GM12878 (cell line): ENCODE data around the gene TCP1. TPM values are rescaled to one million over a fixed set of nuclear protein-coding genes. Genes with fewer than 3 reads are reported as not detected.

Source experiments
- ATAC-seq: fragments of 200-7000 bp; cut with Tn5 transposase; 3 replicates; pipeline ENCODE4 v1.9.1; 2020; ENCODE audit warnings: mild to moderate bottlenecking, moderate library complexity
- BruUV-seq: library from RNA; stranded (reverse); fragments of 400-500 nt; replicated peaks from 2 replicates; lab custom pipeline; 2021; lab: Mats Ljungman, UMichigan
- CTCF ChIA-PET: fragments of 300-600 bp; sonication (Branson Sonifier 250); formaldehyde crosslinking; extraction: SDS; loops from one replicate; lab custom pipeline; 2021; ENCODE audit warnings: inconsistent platforms; lab: Yijun Ruan, JAX
- POLR2A ChIA-PET: fragments of 350-600 bp; formaldehyde crosslinking; extraction: SDS; loops from one replicate; lab custom pipeline; 2021; ENCODE audit warnings: inconsistent platforms; lab: Charles Lee
- RAD21 ChIA-PET: fragments of 300-600 bp; sonication (Branson Sonifier 250); formaldehyde crosslinking; loops from one replicate; lab custom pipeline; 2023; ENCODE audit warnings: antibody characterized with exemption; ENCODE audit not compliant: unreplicated experiment; lab: Charles Lee
- SMC1A ChIA-PET: fragments of 300-600 bp; sonication (Branson Sonifier 250); formaldehyde crosslinking; loops from one replicate; lab custom pipeline; 2023; ENCODE audit not compliant: unreplicated experiment, uncharacterized antibody; lab: Charles Lee
- DNase-seq: peaks from one replicate; pipeline ENCODE4 v3.0.0-alpha.2; 2011; ENCODE audit warnings: low read depth, low spot score
- FAIRE-seq: peaks from 3 replicates; lab custom pipeline; 2011; peaks lifted over from hg19 to GRCh38; lab: Jason Lieb, UNC
- H2AFZ ChIP-seq: 2 replicates; pipeline ENCODE4 v1.6.0; 2011; ENCODE audit warnings: low read depth, low read length, control low read depth; ENCODE audit not compliant: control insufficient read depth
- H3K27ac ChIP-seq: 2 replicates; pipeline ENCODE4 v1.5.1; 2011; ENCODE audit warnings: control low read depth; ENCODE audit not compliant: control insufficient read depth, insufficient read depth
- H3K27me3 ChIP-seq, 2 experiments: replicated peaks in 1 of 2; 2 replicates each; pipeline versions ENCODE4 v1.6.0 to v1.6.1; 2011; ENCODE audit warnings: low read length in 1 of 2; ENCODE audit not compliant: control insufficient read depth in 2 of 2, insufficient read depth in 2 of 2
- H3K36me3 ChIP-seq, 2 experiments: 2 replicates each; pipeline ENCODE4 v1.5.1; 2011; ENCODE audit warnings: low read length in 1 of 2; ENCODE audit not compliant: control insufficient read depth in 2 of 2, insufficient read depth in 2 of 2
- H3K4me1 ChIP-seq: 2 replicates; pipeline ENCODE4 v1.6.1; 2011; ENCODE audit warnings: mild to moderate bottlenecking, low read length, moderate library complexity, mixed read lengths; ENCODE audit not compliant: control insufficient read depth, insufficient read depth
- H3K4me2 ChIP-seq: 2 replicates; pipeline ENCODE4 v1.6.0; 2011; ENCODE audit warnings: control low read depth; ENCODE audit not compliant: control insufficient read depth, insufficient read depth
- H3K4me3 ChIP-seq: fragments of 200-600 bp; sonication (generic); 2 replicates; pipeline ENCODE4 v1.5.1; 2016
- H3K79me2 ChIP-seq: 2 replicates; pipeline ENCODE4 v1.6.0; 2011; ENCODE audit warnings: low read length; ENCODE audit not compliant: control insufficient read depth, insufficient read depth
- H3K9ac ChIP-seq: 2 replicates; pipeline ENCODE4 v1.8.0; 2011; ENCODE audit warnings: low read length, control low read depth, mixed read lengths; ENCODE audit not compliant: control insufficient read depth, insufficient read depth
- H3K9me3 ChIP-seq: replicated peaks from 3 replicates; pipeline ENCODE4 v1.5.1; 2011; ENCODE audit warnings: mild to moderate bottlenecking, low read length; ENCODE audit not compliant: control insufficient read depth, insufficient read depth
- H4K20me1 ChIP-seq: 2 replicates; pipeline ENCODE4 v1.6.0; 2011; ENCODE audit not compliant: control insufficient read depth, insufficient read depth
- CBFB ChIP-seq: IDR thresholded peaks from 2 replicates; pipeline ENCODE4 v1.6.1; 2016; ENCODE audit warnings: antibody characterized with exemption, low read depth
- CBX3 ChIP-seq: fragments of 200-600 bp; sonication (generic); IDR thresholded peaks from 2 replicates; pipeline ENCODE4 v1.6.1; 2016; ENCODE audit warnings: low read depth, borderline replicate concordance
- EGR1 ChIP-seq, 2 experiments: IDR thresholded peaks; 1 replicate in 1 of 2; 2 replicates in 1 of 2; pipeline ENCODE4 v1.6.1; 2011 to 2012; ENCODE audit warnings: low read depth in 2 of 2, low read length in 2 of 2, borderline replicate concordance in 1 of 2, mild to moderate bottlenecking in 1 of 2, moderate library complexity in 1 of 2
- KDM1A ChIP-seq: fragments of 200-600 bp; sonication (generic); IDR thresholded peaks from 2 replicates; pipeline ENCODE4 v1.6.1; 2016; ENCODE audit warnings: borderline replicate concordance
- LARP7 ChIP-seq: fragments of 450-650 bp; IDR thresholded peaks from 2 replicates; pipeline ENCODE4 v1.6.1; 2017; ENCODE audit warnings: mild to moderate bottlenecking
- MTA2 ChIP-seq: fragments of 450-650 bp; IDR thresholded peaks from 2 replicates; pipeline ENCODE4 v1.6.1; 2016; ENCODE audit warnings: low read depth, mild to moderate bottlenecking, moderate library complexity
- MXI1 ChIP-seq: fragments of 150-350 bp; IDR thresholded peaks from 2 replicates; pipeline ENCODE4 v1.6.1; 2011; ENCODE audit warnings: low read depth, mild to moderate bottlenecking, inconsistent platforms, low read length, improper control_type of control experiment
- NBN ChIP-seq: fragments of 450-650 bp; IDR thresholded peaks from 2 replicates; pipeline ENCODE4 v1.6.1; 2016
- NR2C1 ChIP-seq: fragments of 450-650 bp; IDR thresholded peaks from 2 replicates; pipeline ENCODE4 v1.6.1; 2017; ENCODE audit warnings: antibody characterized with exemption, mild to moderate bottlenecking, moderate library complexity
- SP1 ChIP-seq: IDR thresholded peaks from one replicate; pipeline ENCODE4 v1.6.1; 2011; ENCODE audit warnings: low read depth, low read length
- WRNIP1 ChIP-seq: IDR thresholded peaks from 2 replicates; pipeline ENCODE4 v1.6.1; 2011; ENCODE audit warnings: low read depth, low read length, improper control_type of control experiment, borderline replicate concordance
- ZBED1 ChIP-seq: IDR thresholded peaks from 2 replicates; pipeline ENCODE4 v1.6.1; 2016; ENCODE audit warnings: borderline replicate concordance
- WGBS: methylation state at CpG from one replicate; pipeline ENCODE4 v1.1.6; 2016; ENCODE audit warnings: low lambda C conversion rate; ENCODE audit not compliant: insufficient replicate concordance, insufficient coverage; ENCODE audit errors: missing lambda C conversion rate; 5-methylcytosine and 5-hydroxymethylcytosine counted together
- in situ Hi-C: fragments of 300-500 bp; cut with MboI; formaldehyde crosslinking; loops from 9 replicates; pipeline ENCODE4 v1.14.3; 2018; ENCODE audit warnings: mixed read lengths
- intact Hi-C: fragments of 100-400 bp; cut with micrococcal nuclease; formaldehyde crosslinking; loops from one replicate; pipeline ENCODE4 v1.14.2; 2022; ENCODE audit not compliant: unreplicated experiment
- polyA plus RNA-seq, 11 experiments: library from polyadenylated mRNA; depleted of rRNA in 4 of 11; unstranded in 6 of 11; stranded (reverse) in 5 of 11; fragments of >200 nt; fragmentation: Nextera tagmentation in 4 of 11; fragmentation: Illumina TruSeq in 1 of 11; extraction: Ambion mirVana in 4 of 11; extraction: Trizol in 1 of 11; gene quantifications; 1 replicate in 1 of 11; 2 replicates in 10 of 11; pipeline versions ENCODE4 v1.2.1 to v1.2.3, GENCODE V29; 2011 to 2016; ENCODE audit warnings: inconsistent platforms in 2 of 11, missing spikeins in 2 of 11, low read depth in 1 of 11
- total RNA-seq, 4 experiments: library from RNA; depleted of rRNA in 3 of 4; stranded (reverse); fragments of >200 nt in 3 of 4; fragmentation: Illumina TruSeq in 1 of 4; extraction: Trizol in 1 of 4; gene quantifications; 2 replicates each; pipeline versions ENCODE4 v1.2.1 to v1.2.3, GENCODE V29; 2013 to 2021
- TF ChIP-seq, protein P1 (sequence below): fragments of 450-650 bp; formaldehyde crosslinking; IDR thresholded peaks from 2 replicates; pipeline ENCODE4 v1.4.0; 2020; ENCODE audit warnings: mild to moderate bottlenecking, moderate library complexity
- TF ChIP-seq, protein P2 (sequence below): fragments of 450-650 bp; IDR thresholded peaks from 2 replicates; pipeline ENCODE4 v1.6.1; 2014; ENCODE audit warnings: mild to moderate bottlenecking
- TF ChIP-seq, protein P3 (sequence below): fragments of 450-650 bp; IDR thresholded peaks from 2 replicates; pipeline ENCODE4 v1.6.1; 2018; ENCODE audit warnings: borderline replicate concordance, mild to moderate bottlenecking; ENCODE audit not compliant: partially characterized antibody
- TF ChIP-seq, protein P4 (sequence below): fragments of 450-650 bp; IDR thresholded peaks from 2 replicates; pipeline ENCODE4 v1.6.1; 2017; ENCODE audit warnings: mild to moderate bottlenecking, low read depth, inconsistent platforms; ENCODE audit not compliant: poor library complexity, severe bottlenecking

TCP1 gene
- total and polyA plus RNA-seq, 10 of the 15 experiments (the other 5 are each of a cell fraction or from before 2014, with no cell fraction given): 133 to 457 (median 306) TPM

DNA sequence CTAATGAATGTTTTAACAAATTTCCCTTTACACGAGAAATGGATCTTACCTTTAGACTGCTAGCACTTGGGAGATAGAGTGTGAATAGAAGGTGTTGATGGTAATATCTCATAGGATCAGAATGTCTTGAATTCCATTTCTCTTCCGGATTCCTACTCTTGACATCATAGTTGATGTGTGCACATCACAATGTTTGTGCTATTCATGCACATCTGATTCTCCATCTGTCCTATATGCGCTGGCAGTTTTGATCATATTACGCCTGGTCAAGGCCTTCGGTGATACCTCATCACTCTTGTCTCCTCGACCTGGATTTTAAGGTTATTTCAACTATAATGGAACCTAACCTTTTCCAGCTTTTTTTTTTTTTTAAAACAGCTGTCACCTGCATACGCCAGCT is 44.3 kb downstream of the TCP1 start:
- H3K9me3 ChIP-seq: no peaks in the 10 kb centered on the region
- intact Hi-C loops (no loop called here), in situ Hi-C loops (no loop called here)
- DNase-seq (no peak), FAIRE-seq (no peak), ATAC-seq (no peak)
- RAD21 ChIA-PET: interaction anchor here (0.6 kb wide), 1 partner anchor 1326 kb away, joined by 3 read pairs; no protein-coding TSS in a partner anchor
- H3K4me3 ChIP-seq: no peak overlapping the region
- POLR2A ChIA-PET: interaction anchor here (1.8 kb wide), 1 partner anchor 13 kb away, joined by 5 read pairs; no protein-coding TSS in a partner anchor
- no peaks in the 10 kb centered on the region for H3K27me3 ChIP-seq
- H3K27ac ChIP-seq: no peak overlapping the region
- SMC1A ChIA-PET: no interaction called here
- WGBS: 95% methylated on average over 7 of the region's 7 CpGs
- H3K4me1 ChIP-seq: no peaks in the 10 kb centered on the region
- no peak for TF ChIP-seq CBX3
- no peak for TF ChIP-seq MXI1
- TF ChIP-seq, protein P1, sequence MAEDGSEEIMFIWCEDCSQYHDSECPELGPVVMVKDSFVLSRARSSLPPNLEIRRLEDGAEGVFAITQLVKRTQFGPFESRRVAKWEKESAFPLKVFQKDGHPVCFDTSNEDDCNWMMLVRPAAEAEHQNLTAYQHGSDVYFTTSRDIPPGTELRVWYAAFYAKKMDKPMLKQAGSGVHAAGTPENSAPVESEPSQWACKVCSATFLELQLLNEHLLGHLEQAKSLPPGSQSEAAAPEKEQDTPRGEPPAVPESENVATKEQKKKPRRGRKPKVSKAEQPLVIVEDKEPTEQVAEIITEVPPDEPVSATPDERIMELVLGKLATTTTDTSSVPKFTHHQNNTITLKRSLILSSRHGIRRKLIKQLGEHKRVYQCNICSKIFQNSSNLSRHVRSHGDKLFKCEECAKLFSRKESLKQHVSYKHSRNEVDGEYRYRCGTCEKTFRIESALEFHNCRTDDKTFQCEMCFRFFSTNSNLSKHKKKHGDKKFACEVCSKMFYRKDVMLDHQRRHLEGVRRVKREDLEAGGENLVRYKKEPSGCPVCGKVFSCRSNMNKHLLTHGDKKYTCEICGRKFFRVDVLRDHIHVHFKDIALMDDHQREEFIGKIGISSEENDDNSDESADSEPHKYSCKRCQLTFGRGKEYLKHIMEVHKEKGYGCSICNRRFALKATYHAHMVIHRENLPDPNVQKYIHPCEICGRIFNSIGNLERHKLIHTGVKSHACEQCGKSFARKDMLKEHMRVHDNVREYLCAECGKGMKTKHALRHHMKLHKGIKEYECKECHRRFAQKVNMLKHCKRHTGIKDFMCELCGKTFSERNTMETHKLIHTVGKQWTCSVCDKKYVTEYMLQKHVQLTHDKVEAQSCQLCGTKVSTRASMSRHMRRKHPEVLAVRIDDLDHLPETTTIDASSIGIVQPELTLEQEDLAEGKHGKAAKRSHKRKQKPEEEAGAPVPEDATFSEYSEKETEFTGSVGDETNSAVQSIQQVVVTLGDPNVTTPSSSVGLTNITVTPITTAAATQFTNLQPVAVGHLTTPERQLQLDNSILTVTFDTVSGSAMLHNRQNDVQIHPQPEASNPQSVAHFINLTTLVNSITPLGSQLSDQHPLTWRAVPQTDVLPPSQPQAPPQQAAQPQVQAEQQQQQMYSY (CRISPR knock-in tag): no peak
- no peak for TF ChIP-seq MTA2
- TF ChIP-seq KDM1A: no peak
- TF ChIP-seq EGR1 (IDR thresholded peaks at IDR 0.05; ENCODE audit: borderline replicate concordance in 1 of 2, low read depth in 2 of 2, low read length in 2 of 2): no peak
- TF ChIP-seq, protein P2, sequence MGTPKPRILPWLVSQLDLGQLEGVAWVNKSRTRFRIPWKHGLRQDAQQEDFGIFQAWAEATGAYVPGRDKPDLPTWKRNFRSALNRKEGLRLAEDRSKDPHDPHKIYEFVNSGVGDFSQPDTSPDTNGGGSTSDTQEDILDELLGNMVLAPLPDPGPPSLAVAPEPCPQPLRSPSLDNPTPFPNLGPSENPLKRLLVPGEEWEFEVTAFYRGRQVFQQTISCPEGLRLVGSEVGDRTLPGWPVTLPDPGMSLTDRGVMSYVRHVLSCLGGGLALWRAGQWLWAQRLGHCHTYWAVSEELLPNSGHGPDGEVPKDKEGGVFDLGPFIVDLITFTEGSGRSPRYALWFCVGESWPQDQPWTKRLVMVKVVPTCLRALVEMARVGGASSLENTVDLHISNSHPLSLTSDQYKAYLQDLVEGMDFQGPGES: no peak
- no peak for TF ChIP-seq SP1
- no peak for TF ChIP-seq LARP7
- no peak for TF ChIP-seq NBN
- TF ChIP-seq NR2C1: no peak
- no peak for TF ChIP-seq CBFB
- TF ChIP-seq, protein P3, sequence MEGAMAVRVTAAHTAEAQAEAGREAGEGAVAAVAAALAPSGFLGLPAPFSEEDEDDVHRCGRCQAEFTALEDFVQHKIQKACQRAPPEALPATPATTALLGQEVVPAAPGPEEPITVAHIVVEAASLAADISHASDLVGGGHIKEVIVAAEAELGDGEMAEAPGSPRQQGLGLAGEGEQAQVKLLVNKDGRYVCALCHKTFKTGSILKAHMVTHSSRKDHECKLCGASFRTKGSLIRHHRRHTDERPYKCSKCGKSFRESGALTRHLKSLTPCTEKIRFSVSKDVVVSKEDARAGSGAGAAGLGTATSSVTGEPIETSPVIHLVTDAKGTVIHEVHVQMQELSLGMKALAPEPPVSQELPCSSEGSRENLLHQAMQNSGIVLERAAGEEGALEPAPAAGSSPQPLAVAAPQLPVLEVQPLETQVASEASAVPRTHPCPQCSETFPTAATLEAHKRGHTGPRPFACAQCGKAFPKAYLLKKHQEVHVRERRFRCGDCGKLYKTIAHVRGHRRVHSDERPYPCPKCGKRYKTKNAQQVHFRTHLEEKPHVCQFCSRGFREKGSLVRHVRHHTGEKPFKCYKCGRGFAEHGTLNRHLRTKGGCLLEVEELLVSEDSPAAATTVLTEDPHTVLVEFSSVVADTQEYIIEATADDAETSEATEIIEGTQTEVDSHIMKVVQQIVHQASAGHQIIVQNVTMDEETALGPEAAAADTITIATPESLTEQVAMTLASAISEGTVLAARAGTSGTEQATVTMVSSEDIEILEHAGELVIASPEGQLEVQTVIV: no peak
- TF ChIP-seq ZBED1: no peak
- no peak for TF ChIP-seq WRNIP1
- TF ChIP-seq, protein P4, sequence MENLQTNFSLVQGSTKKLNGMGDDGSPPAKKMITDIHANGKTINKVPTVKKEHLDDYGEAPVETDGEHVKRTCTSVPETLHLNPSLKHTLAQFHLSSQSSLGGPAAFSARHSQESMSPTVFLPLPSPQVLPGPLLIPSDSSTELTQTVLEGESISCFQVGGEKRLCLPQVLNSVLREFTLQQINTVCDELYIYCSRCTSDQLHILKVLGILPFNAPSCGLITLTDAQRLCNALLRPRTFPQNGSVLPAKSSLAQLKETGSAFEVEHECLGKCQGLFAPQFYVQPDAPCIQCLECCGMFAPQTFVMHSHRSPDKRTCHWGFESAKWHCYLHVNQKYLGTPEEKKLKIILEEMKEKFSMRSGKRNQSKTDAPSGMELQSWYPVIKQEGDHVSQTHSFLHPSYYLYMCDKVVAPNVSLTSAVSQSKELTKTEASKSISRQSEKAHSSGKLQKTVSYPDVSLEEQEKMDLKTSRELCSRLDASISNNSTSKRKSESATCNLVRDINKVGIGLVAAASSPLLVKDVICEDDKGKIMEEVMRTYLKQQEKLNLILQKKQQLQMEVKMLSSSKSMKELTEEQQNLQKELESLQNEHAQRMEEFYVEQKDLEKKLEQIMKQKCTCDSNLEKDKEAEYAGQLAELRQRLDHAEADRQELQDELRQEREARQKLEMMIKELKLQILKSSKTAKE: no peak
- no TSS peak for BruUV-seq
- H3K9ac ChIP-seq: no peak overlapping the region
- H3K4me2 ChIP-seq: no peak overlapping the region
- H2AFZ ChIP-seq: no peak overlapping the region
- H3K36me3 ChIP-seq: peaks cover 8 to 50% of the 10 kb centered on the region in 2 experiments
- peaks cover 3% of the 10 kb centered on the region for H3K79me2 ChIP-seq
- CTCF ChIA-PET: no interaction called here
- H4K20me1 ChIP-seq: no peaks in the 10 kb centered on the region
